GM18507 (cell line): Measurements from ENCODE around the gene TRABD.
A peak's percentile ranks its signal among the peaks of the same experiment; 100 is the strongest.
"Not testable (repeated sequence)": the region's sequence is repeated elsewhere in the genome, so short reads cannot be mapped to it uniquely, and the experiment has no call there.

Experiments used
- DNase-seq: peaks from one replicate; pipeline ENCODE4 v3.0.0; 2011; ENCODE audit warnings: low read depth; ENCODE audit not compliant: insufficient read length; ENCODE audit errors: extremely low spot score
- FAIRE-seq: peaks from 2 replicates; lab custom pipeline; 2011; peaks lifted over from hg19 to GRCh38; lab: Jason Lieb, UNC

The TRABD gene

DNA sequence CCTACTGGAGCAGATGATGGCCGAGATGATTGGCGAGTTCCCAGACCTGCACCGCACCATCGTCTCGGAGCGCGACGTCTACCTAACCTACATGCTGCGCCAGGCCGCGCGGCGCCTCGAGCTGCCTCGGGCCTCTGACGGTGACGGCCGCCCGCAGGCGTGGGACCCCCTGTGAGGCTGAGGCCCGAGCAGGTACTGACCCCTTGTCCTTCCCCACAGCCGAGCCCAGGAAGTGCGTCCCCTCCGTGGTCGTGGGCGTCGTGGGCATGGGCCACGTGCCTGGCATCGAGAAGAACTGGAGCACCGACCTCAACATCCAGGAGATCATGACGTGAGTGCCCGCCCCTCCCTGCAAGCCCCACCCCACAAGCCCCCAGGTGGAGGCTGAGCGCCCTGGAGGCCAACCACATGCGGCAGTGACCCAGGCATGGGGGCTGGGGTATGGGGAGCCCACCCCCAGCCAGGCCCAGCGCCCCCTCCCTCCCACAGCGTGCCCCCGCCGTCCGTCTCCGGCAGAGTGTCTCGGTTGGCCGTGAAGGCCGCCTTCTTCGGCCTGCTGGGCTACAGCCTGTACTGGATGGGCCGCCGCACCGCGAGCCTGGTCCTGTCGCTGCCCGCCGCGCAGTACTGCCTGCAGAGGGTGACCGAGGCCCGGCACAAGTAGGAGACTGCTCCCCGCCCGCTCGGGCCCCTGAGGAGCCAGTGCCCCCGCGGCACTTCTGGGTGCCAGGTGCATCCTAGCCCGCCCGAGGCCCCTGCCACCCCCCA is 12.3 kb downstream of the TRABD start:
- FAIRE-seq (no peak), DNase-seq (no peak)

DNA sequence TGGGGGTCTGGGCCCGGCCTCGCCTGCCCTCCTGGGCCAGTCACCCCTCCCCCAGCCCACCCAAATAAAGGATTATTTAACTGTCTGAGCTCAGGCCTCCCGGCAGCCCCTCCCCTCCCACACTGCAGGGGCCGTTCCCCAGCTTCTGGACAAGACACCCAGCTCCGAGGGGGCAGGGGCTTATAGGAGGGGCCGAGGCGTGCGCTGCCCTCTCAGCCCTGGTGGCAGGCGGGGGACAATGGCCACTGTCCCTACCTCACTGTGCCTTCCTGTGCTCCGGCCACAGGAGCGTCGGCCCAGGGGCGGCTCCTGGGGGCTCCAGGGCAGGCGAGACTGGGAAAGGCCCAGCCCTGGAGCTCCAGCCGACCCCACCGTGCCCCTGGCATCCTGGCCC is 12.9 kb downstream of the TRABD start:
- DNase-seq (no peak), FAIRE-seq (no peak)

DNA sequence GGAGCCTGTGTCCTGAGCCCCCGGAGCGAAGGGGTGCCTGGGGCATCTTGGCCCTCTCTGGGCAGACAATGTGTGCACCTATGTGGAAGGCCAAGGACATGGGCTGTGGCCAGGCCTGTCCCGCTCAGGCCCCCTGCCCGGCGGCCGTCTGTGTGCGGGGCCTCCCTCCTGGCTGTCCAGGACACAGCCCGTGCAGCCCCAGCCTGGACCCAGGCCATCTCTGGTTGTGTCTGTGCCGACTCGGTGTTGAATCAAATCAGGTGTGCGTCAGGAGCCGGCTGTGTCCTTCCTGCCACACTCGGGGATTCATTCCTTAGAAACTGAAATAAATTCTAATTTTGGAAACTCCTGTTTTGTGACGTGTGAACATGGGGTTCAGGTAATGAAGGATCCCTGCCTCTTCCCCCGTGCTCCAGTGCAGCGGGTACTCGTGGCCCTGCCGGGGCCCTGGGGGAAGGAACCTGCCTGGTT is 13.6 kb downstream of the TRABD start:
- FAIRE-seq, result no peak
- DNase-seq, result no peak

DNA sequence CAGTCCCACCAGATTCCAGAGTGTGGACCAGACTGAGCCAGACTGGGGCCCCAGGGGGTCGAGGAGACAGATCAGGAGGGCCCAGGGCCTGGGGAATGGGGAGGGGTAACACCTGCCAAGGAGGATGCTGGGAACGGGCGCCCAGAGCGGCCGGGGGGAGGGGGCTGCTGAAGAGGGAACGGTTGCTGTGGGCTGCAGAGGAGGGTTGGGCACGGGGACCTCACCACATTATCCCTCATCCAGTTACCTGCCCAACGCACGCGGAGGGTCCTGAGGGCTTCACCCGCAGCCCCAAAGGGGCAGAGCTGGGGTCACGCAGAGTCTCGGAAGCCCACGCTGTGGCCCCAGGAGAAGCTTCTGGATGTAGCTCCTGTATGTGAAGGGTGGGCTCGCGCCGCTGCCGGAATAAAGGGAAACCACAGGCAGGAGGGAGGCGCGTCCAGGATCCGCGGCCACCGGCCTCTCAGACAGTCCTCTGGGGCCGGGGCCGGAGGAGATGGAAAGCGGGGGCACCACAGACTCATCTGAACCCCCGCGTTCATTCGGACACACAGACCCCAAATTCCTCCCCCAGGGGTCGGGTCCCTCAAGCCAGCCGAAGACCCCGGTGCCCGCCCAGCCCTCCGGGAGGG is 14.2 kb downstream of the TRABD start:
- DNase-seq, result no peak
- no peak for FAIRE-seq

DNA sequence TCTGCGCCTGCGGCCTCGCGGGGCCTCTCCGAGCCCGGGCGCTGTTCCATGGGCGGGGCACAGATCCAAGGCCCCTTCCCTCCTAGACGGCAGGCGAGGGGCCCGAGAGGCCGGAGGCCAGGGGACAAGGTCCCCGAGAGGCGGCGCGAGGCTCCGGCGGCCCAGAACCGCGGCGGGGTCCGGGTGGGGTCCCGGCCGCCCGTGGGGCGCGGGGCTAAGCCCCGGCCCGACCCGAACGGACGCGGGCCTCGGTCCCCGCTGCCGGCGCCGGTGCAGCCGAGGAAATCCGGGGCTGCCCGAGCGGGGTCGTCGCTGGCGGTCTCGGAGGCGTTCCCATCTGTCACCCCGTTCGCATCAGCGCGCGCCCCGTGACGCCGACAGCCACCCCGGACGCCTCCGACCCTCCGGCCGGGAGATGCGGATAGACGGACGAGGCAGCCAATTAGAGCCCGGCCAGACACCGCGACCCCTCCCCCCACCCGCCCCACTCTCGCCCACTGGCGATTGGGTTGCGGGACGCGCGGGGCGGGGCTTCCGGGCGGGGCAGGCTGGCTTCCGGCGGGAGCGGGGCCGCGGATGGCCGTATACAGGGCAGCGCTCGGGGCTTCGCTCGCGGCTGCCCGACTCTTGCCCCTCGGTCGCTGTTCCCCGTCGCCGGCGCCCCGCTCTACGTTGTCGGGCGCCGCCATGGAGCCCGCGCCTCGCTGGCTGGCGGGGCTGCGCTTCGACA is 14.9 kb downstream of the TRABD start, which contains the start of gene SELENOO:
Gene SELENOO (plus strand): TSS at position 551 of the 730 bp plus-strand sequence. CDS start 26 bp downstream, at position 577.
- DNase-seq (peak; percentile 97), FAIRE-seq (peak; percentile 89)

DNA sequence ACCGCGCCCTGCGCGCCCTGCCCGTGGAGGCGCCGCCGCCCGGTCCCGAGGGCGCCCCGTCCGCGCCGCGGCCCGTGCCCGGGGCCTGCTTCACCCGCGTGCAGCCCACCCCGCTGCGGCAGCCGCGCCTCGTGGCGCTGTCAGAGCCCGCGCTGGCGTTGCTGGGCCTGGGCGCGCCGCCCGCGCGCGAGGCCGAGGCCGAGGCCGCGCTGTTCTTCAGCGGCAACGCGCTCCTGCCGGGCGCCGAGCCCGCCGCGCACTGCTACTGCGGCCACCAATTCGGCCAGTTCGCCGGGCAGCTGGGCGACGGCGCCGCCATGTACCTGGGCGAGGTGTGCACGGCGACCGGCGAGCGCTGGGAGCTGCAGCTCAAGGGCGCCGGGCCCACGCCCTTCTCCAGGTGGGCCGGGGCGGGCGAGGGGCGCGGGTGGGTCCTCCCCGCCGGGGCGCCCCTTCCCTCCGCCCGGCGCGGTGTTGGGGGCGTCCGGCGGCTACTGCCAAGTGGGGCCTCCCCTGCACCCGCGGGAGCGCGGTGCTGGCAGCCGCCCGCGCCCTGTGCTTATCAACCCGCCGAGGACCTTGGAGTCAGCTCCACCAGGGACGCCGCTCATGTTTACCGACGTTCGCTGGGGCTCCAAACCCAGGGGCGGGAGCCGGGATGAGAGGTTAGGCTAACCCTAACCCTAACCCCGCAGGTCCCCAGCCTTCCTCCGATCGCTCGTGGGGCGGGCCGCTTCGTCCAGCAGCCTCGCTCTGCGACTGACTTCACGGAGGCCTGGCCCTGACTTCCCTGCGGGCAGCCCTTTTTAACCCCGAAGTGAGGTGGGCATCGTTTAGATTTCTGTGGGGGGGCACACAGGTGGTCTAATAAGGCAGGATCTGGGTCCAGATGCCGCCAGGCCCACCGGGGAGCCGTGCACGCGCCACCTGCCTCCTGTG is 15.7 kb downstream of the TRABD start:
- FAIRE-seq (no peak), DNase-seq (no peak)

DNA sequence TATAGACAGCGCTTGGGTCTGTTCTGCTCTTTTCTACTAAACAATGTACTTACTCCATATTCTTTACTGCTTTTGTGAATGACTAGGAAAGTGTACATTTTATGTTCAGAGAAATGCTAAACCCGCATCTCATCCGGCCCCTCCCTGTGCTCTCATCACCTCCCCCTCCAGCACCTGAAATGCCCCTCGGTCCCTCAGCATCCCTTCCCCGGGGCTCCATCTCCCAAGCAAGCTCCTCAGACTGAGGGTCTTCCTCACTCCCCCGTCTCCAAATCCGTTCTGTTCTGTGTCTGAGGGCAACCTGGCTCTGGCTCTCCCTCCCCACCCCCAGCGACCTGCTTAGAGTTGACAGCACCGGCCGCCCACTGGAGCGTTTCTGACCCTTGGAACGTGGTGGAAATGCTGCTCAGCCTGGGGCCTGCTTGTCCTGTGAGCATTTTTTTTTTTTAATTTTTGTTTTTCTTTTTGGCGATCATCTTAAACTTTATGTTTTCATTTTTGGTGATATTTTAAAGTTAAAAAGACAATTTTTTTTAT is 16.5 kb downstream of the TRABD start:
- FAIRE-seq (no peak), DNase-seq (no peak)

DNA sequence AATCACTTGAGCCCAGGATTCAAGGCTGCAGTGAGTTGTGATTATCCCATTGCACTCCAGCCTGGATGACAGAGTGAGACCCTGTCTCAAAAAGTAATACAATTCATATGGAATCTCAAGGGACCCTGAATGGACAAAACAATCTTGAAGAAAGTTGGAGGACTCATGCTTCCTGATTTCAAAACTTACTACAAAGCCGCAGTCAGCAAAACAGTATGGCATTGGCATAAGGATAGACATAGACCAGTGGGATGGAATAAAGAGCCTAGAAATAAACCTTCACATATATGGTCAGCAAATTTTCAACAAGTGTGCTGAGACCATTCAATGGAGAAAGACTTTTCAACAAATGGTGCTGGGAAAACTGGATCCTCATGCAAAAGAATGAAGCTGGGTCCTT is 17.6 kb downstream of the TRABD start:
- DNase-seq (no peak), FAIRE-seq (no peak)

DNA sequence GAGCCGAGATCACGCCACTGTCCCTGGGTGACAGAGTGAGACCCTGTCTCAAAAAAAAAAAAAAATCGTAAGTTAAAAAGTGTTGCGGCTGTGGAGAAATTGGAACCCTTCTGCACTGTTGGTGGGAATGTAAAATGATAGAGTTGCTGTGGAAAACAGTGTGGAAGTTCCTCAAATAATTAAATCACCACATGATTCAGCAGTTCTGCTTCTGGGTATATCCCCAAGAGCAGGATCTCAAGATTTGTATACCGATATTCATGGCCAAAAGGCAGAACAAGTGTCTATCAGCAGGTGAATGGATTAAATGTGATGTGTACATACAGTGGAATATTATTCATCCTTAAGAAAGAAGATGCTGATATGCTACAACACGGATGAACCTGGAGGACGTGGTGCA is 18.9 kb downstream of the TRABD start:
- no peak for FAIRE-seq
- DNase-seq, result no peak

DNA sequence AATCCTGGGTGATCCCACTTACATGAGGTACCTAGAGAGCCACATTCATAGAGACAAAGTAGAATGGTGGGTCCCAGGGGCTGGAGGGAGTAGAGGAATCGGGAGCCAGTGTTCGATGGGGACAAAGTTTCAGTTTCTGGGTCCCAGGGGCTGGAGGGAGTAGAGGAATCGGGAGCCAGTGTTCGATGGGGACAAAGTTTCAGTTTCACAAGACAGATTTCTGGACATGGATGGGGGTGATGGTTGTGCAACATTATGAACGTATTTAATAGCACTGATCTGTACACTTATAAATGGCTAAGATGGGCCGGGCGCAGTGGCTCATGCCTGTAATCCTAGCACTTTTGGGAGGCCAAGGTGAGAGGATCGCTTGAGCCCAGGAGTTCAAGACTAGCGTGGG is 19.3 kb downstream of the TRABD start:
- DNase-seq, FAIRE-seq: not testable (repeated sequence)

DNA sequence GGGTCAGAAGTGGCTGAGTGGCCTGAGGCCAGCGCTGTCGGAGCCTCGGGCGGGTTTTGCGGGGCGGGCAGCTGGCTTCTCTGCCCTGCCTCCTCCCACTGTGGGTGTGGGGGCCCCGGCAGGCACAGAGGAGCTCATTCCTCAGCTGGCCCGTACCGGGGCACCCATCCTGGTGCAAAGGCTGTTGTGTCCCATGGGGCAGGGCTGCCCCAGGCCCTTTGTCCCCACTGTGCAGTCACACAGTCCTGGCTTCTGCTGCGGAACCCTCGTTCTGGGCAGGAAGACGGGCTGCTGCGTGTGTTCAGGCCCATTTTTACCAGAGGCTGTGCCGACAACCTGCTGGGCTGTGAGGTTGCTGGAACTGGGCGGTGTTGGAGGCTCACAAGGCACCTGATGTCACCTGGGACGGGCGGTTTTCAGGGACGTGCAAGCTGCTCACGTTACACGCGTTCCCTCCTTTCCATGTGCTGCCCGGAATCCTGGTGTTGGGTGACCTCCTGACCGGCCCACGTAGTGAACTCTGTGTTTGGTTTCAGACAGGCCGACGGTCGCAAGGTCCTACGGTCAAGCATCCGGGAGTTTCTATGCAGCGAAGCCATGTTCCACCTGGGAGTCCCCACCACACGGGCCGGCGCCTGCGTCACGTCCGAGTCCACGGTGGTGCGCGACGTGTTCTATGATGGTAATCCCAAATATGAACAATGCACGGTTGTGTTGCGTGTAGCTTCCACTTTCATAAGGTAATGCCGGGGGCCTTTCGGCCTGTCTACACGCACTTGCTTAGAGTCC is 20.3 kb downstream of the TRABD start:
- DNase-seq (no peak), FAIRE-seq (no peak)

DNA sequence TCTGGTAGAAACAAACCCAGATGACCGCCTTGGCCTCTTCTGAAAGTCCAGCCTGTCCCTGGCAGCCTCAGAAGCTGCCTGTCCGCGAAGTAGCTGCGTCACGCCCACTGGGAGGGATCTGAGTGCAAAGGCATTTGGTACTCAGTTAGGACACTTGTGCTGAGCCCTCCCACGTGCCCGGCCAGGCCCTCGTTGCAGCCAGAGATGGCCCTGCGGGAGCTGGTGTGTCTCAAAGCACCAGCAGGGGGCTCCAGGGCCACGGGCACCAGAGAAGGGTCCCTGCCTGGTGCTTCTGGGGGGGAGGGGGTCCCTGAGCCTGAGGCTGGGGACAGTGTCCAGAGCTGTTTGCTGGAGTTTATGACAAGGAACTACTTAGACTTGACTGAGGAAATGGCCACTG is 20.9 kb downstream of the TRABD start:
- FAIRE-seq (no peak), DNase-seq (no peak)

DNA sequence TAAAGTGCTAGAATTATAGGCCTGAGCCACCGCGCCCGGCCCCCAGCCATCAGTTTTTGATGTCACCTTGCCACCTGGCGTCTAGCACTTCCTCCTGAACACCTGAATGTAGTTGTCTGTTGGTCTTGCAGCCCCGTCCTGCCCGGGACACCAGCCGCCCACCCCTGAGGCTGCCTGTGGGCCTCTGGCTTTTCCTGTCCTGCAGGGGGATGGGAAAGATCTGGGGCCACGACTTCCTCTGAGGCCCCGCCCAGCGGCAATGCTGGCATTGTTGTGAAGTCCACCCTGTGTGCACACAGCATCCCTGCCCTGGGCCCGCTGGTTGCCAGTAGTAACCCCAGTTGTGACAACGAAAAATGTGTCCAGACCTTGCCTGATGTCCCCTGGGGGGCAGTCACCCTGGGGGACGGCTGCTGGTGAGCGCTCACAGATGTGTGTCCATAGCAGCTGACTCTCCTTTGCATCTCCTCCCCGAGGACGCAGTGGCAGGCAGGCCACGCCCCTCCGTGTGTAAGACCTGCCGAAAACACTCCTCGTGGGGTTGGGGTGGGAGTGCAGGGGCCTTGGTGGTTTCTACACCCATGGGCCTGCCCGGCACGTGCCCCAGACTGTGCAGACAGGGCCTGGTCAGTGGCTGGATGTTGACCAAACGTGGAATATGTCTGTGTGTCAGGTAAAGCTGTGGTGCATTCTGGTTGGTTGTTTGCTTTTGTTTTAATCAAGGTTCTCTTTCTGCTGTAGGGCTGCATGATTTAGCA is 21.8 kb downstream of the TRABD start:
- DNase-seq, result no peak
- FAIRE-seq, result no peak

DNA sequence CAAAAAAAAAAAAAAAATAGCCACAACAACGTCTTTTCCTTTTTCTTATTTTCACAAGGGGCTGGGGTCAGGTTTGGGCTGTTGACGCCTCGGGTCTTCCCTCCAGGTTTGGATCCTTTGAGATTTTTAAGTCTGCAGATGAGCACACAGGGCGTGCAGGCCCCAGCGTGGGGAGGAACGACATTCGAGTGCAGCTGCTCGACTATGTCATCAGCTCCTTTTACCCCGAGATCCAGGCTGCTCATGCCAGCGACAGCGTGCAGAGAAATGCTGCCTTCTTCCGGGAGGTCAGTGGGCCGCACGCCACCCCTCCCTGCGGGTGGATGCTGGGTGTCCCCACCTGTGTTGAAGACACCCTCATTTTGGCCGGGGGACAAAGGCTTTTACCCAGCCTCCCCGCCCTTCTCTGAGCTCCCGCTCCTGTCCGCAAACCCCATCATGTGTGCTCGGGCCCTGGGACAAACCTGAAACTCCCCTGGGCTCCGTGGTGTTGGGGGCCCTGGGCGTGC is 22.8 kb downstream of the TRABD start:
- no peak for DNase-seq
- no peak for FAIRE-seq

DNA sequence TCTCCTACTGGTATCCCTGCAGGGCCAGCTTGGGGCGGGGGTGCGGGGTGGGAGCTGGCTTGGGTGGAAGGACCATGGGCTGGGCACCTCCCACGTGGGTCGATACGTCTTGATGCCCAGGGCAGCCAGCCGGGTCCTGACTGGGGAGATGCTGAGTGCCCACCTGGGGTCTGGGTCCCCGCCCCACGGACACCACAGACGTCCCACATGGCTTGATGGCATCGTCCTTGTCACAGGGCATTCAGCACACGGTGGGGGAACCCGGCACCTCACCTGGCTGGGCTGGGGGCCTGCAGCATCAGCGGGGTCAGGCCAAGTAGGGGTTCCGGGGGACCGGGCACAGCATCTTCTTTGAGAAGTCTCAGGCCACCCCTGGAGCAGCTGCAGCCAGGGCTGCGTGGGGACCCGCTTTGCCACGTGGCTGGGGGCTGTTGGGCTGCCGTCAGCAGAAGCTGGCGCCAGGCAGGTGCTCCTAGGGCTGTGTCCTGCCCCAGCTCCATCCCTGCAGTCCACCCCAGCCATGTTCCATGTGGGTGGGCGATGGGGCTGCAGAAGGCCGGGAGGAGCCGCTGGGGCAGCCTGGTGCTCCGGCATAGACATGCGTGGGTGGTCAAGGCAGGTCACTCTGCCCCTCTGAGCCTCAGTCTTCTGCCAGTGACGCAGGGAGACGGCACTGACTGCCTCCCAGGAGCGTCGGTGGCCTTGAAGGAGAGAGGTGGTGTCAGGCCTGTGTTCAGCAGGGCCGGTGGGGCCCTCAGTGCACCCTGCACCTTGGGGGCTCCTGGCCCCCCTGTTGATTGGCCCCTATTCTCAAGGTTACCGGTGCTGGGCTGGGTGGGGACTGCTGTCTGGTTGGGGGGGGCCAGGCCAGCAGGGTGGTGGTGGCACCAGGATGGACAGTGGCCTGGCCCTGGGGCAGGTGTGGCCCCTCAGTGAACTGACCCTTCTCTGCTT is 23.5 kb downstream of the TRABD start:
- no peak for FAIRE-seq
- no peak for DNase-seq

DNA sequence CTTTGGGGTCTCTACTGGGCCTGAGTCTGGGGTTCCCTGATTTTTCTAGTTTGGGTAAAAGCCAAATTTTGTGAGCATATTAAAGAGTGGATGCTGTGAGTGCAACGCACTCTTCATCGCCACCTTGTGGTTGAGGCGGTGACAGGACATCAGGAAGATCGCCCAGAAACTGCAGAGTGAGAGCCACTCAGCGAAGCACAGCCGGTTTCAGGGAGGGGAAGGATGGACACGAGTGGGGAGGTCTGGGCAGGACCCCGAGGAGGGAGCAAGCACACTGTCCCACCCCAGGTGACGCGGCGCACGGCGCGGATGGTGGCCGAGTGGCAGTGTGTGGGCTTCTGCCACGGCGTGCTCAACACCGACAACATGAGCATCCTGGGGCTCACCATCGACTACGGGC is 24.2 kb downstream of the TRABD start:
- FAIRE-seq (peak; percentile 78), DNase-seq (peak; percentile 69)
